ENCODE data around the gene DTX3L.

The DTX3L gene

GRCh38 chr3:122606330-122606729 lies 42.2 kb downstream of the DTX3L start:
- no peak for DNase-seq (ENCODE audit: low read depth in 2 of 2)

- DNase-seq (ENCODE audit: low read depth in 2 of 2), result no peak
These were observed 44.8 kb downstream of the DTX3L start for GRCh38 chr3:122608916-122609315.

GRCh38 chr3:122609798-122610559 lies 45.8 kb downstream of the DTX3L start:
- DNase-seq (ENCODE audit: low read depth in 2 of 2), result no peak

GRCh38 chr3:122612696-122613095 lies 48.6 kb downstream of the DTX3L start:
- DNase-seq (ENCODE audit: low read depth in 2 of 2), result no peak

- DNase-seq (ENCODE audit: low read depth in 2 of 2), result no peak
These were observed 51.2 kb downstream of the DTX3L start for GRCh38 chr3:122615303-122615702.

GRCh38 chr3:122618614-122619013 lies 54.5 kb downstream of the DTX3L start:
- DNase-seq (ENCODE audit: low read depth in 2 of 2), result no peak

- DNase-seq (ENCODE audit: low read depth in 2 of 2), result no peak
These were observed 54.9 kb downstream of the DTX3L start for GRCh38 chr3:122619040-122619439.

- no peak for DNase-seq (ENCODE audit: low read depth in 2 of 2)
These were observed 56.3 kb downstream of the DTX3L start for GRCh38 chr3:122620399-122620798.

- DNase-seq (ENCODE audit: low read depth in 2 of 2), result no peak
These were observed 57.0 kb downstream of the DTX3L start for GRCh38 chr3:122621112-122621511.

- no peak for DNase-seq (ENCODE audit: low read depth in 2 of 2)
These were observed 59.1 kb downstream of the DTX3L start for GRCh38 chr3:122623031-122623829.
